Muscle of back (tissue), 11 donors: ENCODE measurements around the gene DGKG. TPM values are rescaled to one million over a fixed set of nuclear protein-coding genes. Genes with fewer than 3 reads are reported as not detected.

Experiments
- DNase-seq, 3 donors: peaks; one replicate each; pipeline versions ENCODE4 v3.0.0 to v3.0.0-alpha.2; 2013
- polyA plus RNA-seq, 10 donors: library from polyadenylated mRNA; unstranded; fragments of 120-200 nt; gene quantifications; one replicate each; pipeline ENCODE4 v1.2.1, GENCODE V29; 2013; ENCODE audit not compliant: insufficient read length in 10 of 10

The DGKG gene
- polyA plus RNA-seq, 10 donors, result 0.49 to 4.3 (median 2.4) TPM

DNA sequence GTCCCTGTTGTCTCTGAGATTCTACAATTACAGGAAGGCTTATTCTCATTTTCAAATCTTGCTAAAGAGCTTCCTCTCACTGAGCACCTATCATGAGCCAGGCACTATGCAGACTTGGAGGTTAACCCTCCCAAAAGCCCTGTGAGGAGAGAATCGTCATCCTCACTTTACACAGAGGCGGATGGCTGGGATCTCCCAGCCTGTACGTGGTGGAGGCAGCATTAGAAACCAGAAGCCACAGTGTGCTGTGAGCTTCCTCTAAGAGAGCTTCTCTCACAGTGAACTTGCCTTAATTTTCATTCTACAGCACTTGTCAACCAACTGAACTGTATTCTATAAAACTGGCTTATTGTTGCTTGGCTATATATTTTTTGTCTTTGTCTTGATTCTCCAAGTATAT, 6.1 kb upstream of the DGKG start:
- DNase-seq, result no peak

DNA sequence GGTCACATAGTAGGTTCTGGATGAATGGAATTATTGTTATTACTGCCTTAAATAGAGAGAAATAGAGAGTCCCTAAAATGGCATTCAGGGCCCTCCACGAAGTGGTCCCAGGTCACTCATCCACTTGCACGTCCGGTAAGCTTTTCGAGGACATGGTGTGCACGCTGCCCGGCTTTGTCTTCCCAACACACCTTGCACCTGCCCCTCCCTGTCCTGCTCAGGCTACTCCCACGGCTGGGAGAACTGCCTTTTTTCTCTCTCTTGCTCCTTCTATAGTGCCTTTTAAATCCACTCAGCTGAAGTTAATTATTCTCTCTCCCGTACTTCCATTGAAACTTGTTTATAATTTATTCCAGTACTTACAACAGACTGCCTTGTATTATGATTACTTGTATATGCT, 5.6 kb upstream of the DGKG start:
- no peak for DNase-seq

DNA sequence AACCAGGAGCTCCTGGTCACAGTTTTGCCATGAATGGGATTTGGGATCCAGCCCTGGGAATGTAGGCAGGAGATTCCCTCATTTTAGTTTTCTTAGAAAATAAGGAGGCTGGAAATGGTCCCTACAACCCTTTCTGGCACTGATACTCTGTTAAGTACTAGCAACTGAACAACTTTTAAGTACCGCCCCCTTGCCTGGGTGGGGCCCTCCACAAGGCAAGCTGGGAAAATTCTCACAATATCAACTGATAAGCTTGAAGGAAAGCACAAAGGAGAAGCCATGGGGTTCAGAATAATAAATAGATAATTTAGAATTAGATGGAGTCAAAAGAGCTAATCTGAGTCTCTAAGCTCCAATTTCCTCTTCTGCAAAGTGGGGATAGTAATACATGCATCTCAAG, 4.2 kb upstream of the DGKG start:
- no peak for DNase-seq

DNA sequence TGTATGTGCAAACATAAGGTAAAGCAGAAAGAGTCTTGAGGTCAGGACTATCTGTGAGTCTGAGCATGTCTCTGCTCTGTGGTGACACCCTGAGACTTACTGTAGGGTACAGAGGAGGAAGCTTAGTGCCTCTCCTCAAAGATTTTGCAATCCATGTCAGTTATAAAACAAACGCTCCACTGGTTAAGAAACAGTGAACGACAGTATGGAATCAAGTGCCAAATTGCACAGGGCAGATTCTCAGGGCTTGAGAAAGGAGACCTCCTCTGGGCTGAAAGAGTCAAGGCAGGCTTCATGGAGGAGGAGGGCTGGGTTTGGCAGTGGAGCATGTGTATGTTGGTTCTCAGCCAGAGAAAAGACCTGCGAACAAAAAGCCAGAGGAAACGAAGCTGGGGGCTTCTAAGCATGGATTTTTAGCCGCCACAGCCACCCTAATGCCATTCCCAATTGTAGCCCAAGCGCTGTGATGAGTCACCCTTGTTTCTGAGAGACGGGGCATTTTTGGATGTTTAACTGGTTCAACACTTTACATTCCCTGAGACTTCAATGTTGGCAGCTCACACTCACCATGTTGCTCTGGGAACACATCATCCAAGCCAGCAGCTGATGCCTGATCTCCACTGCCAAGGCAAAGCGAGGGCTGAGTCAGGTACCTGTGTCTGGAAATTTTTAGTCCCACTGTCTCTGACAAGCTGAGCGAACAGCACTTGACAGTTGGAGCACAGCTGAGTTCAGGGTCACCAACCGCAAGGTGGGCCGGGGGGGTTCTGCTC, 3.4 kb upstream of the DGKG start:
- no peak for DNase-seq

DNA sequence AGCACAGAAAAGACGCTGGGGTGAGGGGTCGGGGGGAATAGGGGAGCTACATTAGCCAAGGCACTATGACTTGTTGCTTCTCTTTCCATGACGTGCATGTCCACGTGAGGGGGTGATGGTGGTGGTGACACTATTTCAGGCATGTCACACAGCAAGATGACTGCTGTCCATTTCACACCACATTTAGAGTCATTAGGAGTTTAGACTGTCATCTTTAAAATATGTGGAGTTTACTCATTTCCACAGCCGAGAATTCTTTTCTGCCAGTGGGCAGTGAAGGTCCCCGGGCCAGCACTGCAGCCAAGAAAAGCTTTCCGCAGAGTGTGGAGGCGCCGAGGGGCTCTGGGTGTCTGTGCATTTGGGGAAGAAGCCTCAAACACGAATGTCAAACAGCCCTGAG, 954 bp upstream of the DGKG start:
- DNase-seq, result no peak

DNA sequence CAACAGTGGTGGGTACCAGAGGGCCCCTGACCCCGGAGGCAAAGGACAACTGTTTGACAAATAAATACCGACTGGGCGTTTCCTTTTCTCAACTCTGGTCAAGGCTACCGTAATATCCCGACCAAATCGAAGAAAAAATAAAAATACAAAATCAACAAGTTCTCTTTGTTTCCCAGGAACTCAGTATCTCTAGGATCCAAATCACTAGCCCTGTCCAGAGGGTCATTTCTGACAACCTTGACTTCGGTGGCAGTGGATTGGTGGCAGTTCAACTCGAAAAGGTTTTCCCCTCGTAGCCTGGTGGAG, 456 bp upstream of the DGKG start:
- no peak for DNase-seq

DNA sequence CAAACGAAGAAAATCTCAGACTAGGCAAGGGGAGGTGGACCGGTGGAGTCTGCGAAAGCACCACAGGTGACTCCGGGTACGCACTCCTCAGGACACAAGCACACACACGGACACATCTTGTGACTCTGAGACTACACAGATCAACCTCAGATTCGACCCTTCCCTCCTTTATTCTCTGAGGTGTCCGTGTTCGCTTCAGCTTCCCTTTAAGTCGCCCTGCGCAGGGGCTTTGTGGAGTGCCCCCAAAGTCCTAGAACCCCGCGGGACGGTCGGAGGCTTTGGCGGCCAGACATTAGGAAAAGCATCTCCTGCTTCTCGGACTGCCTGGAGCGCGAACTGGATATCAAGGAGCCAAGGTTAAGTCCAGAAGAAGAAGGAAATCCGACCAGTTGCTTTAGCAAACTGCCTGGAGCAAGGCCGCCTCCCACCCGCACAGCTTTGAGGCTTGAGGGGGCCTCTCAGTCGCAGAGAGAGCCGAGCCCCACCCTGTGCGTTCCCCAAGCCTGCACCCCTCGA, 730 bp downstream of the DGKG start:
- no peak for DNase-seq

DNA sequence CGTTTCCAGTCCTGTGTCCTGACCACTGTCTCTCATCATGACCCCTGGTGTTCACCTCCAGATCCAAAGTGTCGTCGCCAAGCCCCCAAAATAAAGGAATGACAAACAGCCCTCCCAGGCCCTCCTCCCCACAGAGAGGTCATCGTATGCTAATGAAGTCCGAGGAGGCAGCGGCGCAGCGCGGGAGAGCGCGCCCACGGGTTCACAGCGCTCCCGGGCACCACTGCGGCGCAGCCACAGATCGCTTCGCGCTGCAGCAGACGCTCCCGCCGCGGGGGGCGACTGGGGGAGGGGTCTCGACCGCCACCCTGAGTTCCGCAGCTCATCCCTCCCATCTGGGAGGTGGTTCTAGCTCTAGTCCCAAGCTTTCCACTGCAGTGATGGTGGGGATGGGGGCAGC, 1.3 kb downstream of the DGKG start:
- no peak for DNase-seq

DNA sequence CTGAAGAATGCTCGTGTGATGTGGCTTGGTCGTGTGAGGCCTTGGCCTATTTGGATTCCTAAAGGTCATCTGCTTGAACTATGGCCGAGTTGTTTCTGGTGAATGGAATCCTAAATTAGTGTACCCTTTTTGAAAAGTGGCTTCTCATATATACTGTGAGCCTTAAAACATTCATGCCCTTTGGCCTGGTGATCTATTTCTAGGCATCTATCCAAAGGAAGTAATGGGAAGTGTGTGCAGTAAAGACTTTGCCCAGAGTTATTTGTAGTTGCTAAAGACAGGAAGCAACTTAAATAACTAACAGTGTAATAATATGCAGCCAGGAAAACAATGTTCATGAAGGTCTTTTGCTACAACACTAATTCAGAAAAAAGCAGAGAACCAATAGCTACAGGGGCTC, 3.0 kb downstream of the DGKG start:
- no peak for DNase-seq

DNA sequence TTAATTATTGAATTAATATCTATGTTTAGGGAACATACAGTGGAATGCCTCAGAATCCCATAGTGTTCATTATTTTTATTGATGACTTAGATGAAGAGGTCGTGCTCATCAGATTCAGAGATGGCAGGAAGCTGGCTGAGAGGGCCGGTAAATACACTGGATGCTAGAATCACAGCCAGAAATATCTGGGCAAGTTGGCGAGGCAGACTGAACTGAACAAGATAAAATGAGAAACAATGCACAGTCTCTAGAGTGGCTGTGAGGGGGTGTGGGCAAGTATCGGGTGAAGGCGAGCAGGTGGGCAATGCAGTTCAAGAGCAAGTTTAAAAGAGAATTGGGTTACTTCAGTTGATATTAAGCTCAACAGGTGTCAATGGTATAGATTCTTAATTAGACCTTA, 5.9 kb downstream of the DGKG start:
- no peak for DNase-seq

DNA sequence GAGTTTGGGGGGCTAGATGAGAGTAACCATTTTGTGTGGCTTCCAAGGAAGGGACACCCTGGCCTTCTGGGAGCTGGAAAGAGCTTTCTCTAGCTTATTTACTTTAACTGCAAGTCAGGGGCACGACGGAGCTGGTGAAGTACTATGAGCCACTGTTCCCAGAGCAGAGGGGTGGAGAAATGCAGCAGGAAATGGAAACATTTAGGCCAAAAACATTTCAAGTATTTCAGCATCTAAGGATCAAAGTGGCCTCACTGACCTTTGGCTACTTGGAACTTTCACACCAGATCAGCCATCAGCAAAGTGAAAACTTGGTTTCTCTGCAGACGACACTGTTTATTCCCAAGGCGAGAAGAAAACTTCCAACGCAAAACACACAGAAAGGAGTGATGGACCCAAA, 7.9 kb downstream of the DGKG start:
- DNase-seq, result no peak

DNA sequence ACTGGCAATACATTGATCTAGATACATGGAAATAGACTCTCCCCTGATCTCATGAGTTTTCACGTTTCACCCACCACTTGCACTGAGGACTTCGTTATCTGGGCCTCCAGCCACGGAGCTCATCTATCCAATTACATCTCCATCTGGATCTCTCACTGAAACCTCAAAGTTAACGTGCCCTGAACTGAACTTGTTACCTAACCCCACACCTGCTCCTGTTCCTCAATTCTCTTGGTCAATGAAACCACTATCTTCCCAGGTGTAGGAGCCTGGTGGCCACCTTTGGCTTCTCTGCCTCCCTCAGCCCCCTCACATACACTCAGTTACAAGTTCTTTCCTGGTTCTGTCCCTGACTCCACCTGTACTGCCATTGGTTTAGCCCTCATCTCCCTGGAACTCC, 9.7 kb downstream of the DGKG start:
- DNase-seq, result no peak

DNA sequence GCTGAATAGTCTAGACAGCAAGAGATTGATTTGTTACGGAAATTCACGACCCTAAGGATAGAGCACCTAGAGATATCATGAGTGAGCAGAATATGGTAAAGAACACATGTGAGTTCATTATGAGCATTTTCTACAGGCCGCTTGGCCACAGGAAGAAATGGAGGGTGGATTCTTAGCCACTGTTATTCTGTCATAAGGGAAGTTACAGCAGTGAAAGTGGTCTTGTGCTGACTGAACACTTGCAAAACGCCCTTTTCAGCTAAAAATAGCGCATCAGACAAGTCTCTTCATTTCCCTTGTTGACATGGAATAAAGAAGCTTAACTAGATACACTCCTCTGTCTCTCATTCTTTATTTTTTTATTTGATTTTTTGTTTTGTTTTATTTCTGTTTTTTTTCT, 19.8 kb downstream of the DGKG start:
- peak in 2 of 3 donors; percentile 10 to 25 for DNase-seq

DNA sequence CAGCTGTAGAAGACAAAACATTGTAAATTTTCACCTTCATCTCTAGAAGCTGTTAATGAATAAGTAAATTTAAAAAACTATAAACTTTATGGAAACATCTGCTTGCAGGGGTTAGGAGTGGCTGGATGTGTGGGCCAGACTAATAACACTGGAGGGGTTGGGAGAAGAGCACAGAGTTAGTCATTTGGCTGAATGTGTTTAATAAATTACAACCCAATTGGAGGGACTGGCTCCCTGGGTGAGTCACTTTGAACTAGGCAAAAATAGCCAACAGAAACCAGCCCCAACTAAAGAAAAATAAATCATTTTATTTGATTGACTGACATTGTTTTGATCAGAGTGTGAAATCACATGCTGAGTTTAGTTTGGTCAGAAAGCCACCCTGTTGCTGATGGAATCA, 21.8 kb downstream of the DGKG start:
- no peak for DNase-seq

DNA sequence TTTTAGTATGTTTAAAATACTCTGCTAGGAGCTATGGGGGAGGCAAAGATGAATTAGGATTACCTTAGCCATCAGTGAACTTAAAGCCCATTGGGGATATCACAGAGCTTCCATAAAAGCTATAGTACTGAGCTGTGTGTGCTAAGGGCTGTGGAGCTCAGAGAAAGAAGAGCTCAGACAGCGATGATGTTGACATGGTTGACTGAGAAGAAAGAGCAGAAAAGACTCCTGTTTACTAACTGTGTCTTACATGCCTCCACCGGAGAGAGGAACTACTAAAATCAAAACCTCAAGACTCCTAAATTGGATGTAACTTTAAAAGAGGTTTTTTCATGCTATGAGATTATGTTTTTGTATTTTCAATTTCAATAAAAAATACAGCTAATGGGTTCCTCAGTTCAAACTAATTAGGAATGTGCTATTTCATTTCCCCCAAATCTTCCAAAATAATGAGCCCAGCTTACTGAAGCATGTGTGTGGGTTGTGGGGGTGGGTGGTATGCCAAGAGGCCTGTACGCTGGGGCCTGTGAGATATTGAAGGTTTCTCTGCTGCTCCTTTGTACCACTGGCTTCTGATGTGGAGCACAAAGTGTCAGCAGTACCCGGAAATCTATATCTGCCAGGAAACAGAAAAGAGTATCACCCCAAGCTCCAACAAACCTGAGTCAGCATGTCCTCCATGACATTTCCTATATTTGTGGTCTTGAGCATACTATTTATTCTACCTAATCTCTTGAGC, 22.7 kb downstream of the DGKG start:
- DNase-seq, result no peak

DNA sequence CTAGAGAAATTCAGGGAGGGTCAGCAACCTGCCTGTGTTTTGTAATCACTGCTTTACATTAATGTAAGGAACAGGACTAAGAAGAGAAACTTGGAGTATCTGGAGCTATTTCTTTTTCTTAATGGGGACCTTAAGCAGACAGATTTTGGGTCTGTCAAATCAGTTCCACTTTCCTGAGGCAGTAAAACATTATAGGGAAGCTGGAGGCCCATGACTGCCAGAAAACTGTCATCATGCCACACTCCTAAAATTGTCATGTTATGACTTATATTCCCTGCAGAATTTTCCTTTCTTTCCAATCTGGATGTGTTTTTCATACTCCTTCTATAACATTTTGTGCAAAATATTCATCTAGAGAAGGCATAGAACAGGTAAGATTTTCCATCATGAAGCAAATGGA, 28.8 kb downstream of the DGKG start:
- DNase-seq, result no peak

DNA sequence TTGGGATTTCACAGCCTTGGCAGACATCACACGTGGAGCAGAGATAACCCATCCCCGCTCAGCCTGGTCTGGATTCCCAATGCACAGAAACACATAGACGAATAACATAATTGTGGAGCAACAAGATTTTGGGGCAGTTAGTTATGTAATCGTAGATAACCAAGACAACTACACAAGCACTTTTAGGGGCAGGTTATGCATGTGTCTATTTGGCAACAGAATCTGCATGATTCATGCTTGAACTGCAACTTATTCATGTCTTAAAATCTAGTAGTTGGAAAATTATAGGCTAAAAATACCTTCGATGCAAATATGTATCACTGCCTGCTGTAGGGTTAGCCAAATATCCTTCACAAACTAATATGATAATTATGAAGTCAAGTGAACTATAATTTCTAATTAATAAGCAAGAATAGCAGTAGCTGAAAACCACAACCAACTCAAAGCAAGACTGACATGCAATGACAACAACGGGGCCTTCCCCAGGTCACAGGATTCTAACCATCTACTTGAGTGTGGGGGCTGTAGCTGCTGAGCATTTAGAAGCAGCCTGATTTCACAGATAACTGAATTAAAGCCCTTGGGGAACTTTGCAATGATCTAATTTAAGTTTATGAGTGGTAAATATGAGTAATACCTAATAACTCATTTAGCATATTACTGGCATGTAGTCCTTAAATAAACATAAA, 31.1 kb downstream of the DGKG start:
- no peak for DNase-seq

DNA sequence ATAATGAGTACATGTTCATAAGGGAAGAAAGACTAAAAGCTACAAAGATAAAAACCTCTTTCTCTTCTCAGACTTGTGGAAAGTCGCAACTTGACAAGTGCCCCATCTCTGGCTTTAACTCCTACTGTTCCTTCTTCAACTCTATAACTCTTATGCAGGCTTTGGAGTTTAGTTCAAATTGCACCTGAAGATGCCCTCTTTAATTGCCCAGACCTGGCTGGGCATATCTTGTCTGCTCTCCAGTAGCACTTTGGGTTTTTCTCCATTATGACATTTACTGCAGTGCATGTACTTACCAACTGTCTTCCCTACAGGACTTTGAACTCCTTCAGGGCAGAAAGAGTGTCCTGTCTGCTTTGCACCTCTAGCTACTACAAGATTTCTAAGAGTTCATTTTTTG, 32.4 kb downstream of the DGKG start:
- DNase-seq, result no peak

DNA sequence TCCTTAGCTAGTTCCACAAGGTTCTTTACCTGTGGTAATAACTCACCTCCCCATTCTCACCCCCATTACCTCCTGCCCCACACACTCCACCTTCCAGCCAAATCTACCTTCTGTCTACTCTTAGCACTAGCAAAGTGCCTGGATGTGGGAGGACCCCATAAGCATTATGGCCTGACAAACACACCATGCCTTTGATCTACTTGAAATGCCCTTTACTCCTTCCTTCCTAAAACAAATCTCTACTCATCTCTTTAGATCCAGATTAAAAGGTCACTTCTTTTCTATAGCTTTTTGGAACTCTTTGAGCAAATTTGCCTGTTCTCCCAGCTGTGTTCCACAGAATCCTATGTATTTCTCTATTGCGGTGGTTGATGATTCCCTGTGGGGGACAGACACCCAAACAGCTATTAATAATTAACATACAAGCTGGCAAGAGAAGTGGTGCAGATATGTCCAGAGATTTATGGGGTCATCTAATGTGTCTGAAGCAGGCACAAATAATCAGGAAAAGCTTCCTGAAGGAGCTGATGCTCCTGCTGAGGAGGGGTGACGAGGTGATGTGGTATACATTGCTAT, 34.0 kb downstream of the DGKG start:
- no peak for DNase-seq

DNA sequence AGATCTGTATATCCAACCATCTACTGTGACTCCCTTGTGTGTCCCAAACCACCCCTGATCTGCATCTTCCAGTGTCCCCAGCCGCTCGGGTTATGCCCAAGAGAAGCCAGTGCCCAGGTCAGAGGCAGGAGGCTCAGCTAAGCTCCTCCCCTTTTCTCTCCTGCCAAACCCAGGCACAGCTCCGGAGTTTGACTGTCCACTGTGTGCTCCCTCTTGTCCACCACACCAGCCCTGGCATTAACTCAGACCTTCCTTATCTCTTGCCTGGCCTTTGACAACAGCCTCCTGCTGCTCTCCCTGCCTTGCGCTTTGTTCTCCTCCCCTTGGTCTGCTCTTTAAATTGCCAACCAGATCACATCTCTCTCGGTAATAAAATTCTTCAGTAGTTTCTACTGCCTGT, 39.3 kb downstream of the DGKG start:
- no peak for DNase-seq

DNA sequence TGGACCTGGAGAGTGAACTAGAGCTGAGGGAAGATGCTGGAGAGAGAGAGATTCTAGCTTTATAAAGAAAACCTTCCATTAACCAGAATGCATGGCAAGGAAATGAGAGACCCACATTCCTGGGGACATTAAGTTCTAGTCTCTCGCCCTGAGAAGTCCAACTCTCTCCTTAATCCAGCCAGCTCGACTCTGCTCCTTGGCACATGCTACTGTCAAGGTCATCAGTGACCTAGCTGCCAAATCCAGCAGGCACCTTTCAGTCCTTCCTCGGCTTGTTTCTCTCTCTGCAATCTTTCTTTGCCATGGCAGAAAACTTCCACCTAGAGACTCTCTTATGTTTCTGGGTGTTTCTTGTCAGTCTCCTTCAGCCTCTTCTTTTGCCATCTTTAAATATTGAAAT, 40.3 kb downstream of the DGKG start:
- DNase-seq, result no peak

DNA sequence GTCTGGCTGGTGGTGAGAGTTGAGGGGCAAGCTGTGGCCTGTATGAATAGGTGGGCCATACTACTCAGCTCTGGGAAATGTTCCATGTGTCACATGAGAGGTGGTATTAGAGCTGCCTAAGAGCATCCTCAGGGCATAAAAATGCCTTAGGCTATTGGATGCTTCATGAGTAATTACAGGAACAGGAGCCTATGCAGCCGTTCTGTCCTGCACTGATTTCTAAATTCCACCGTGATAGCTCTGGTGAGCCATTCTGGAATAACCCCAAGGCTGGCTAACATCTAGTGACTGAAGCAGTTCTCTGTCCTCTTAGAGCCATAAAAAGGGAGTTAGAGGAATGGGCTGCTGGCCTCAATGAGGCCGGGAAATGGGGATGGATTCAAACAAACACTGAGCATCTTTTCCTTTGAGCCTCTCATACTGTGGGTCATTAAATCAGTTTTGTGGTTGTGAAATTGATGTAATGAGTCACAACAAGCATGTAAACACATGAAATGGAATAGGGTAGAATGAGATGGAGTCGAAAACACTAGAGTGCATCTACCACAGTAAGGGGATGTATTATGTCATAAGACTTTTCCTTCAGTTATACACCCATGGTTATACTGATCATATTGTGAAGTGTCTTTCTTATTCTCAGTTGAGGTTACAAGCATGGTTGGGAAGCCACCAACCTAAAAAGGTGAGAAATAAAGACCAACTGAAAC, 41.0 kb downstream of the DGKG start:
- DNase-seq, result no peak
